ENCODE results near the gene FCHSD2. TPM values are rescaled to one million over a fixed set of nuclear protein-coding genes. Genes with fewer than 3 reads are reported as not detected.

The FCHSD2 gene
- total RNA-seq, 1 experiment from 2014 or later, result 5.7 TPM

DNA sequence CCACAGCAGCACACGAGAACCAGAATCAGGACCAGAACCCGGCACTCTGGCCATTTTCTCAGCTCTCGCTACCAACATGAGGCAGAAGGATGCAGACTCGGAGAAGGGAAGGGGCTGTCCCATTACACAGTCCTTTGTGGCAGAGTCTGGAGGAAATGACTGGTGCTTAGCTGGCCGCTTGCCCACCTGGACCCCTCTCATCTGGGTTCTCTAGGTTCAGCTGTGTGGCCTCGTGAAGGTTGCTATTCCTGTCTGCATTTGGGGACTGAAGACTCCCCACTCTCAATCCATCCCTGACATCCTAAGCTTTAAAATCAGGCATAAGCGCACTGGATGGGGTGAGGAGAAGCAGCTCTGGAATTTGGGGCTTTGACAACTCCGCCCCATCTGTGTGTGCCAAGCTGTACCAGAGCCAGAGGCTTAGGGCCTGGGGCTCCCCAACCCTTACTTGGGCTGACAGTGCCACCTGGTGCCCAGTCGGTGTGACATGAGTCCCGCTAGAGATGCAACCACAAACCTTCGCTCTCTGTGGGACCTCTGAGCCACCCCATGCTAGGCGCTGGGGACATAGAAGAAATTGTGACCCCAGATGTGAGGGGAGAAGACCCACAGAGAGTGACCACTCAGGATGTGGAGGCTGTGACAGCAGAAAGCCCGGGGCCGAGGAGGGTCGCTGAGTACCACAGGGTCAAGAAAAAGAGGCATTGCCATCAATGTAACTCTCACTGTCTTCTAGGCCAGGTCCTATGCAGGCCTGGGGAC is 35.8 kb upstream of the FCHSD2 start:
- Histone ChIP-seq H3K4me1 (replicated peaks) (peaks cover 7% of the 10 kb centered on the region), H3K9me3 (replicated peaks) (no peaks in the 10 kb centered on the region), H3K36me3 (no peaks in the 10 kb centered on the region), H3K4me3 (no peak overlapping the region), H3K27me3 (replicated peaks) (no peaks in the 10 kb centered on the region), H3K27ac (no peak overlapping the region)
- DNase-seq (ENCODE audit: low read depth in 1 of 2, low spot score in 2 of 2), result peak; percentile 45 to 71

DNA sequence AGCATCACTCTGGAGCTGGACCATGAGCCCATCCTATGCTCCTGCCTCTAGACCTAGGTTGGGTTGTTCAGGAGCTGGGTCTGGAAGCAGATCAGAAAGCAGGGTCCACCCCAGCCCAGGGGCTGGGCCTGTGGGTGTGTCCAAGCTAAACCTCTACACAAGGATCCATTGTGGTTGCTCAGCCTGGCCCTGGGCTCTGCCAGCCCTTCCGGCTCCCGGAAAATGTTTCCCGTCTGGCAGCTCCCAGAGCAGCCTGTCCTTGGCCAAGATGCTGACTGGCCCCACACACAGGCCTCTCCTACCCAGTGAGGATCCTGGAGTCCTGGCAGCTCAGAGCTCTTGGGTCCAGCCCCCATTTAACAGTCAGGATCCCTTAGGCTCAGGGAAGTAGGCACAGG is 35.3 kb upstream of the FCHSD2 start:
- H3K27ac ChIP-seq, result no peak overlapping the region
- no peak for DNase-seq (ENCODE audit: low read depth in 1 of 2, low spot score in 2 of 2)
- H3K4me3 ChIP-seq, result no peak overlapping the region

DNA sequence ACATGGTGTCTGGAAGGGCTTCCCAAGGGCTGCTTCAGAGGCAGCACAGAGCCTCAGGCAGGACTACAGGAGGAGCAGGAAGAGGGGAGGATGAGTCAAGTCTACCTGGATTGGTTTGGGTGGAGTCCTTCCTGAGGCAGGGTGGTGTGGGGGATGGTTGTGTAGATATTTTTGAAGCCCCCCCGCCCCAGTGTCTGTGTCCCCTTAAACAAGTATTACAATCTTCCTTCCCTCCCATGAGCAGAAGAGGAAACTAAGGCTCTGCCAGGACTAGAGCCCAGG is 34.7 kb upstream of the FCHSD2 start:
- DNase-seq (ENCODE audit: low read depth in 1 of 2, low spot score in 2 of 2), result no peak
- H3K36me3 ChIP-seq, result no peaks in the 10 kb centered on the region
- H3K4me1 ChIP-seq (replicated peaks), result peaks cover 7% of the 10 kb centered on the region
- no peak overlapping the region for H3K4me3 ChIP-seq
- no peaks in the 10 kb centered on the region for H3K9me3 ChIP-seq (replicated peaks)
- no peak overlapping the region for H3K27ac ChIP-seq
- no peaks in the 10 kb centered on the region for H3K27me3 ChIP-seq (replicated peaks)

More for the DNA sequence above, 35.3 kb upstream of the FCHSD2 start:
- peaks cover 7% of the 10 kb centered on the region for H3K4me1 ChIP-seq (replicated peaks)
- H3K36me3 ChIP-seq, result no peaks in the 10 kb centered on the region
- H3K27me3 ChIP-seq (replicated peaks), result no peaks in the 10 kb centered on the region
- no peaks in the 10 kb centered on the region for H3K9me3 ChIP-seq (replicated peaks)

DNA sequence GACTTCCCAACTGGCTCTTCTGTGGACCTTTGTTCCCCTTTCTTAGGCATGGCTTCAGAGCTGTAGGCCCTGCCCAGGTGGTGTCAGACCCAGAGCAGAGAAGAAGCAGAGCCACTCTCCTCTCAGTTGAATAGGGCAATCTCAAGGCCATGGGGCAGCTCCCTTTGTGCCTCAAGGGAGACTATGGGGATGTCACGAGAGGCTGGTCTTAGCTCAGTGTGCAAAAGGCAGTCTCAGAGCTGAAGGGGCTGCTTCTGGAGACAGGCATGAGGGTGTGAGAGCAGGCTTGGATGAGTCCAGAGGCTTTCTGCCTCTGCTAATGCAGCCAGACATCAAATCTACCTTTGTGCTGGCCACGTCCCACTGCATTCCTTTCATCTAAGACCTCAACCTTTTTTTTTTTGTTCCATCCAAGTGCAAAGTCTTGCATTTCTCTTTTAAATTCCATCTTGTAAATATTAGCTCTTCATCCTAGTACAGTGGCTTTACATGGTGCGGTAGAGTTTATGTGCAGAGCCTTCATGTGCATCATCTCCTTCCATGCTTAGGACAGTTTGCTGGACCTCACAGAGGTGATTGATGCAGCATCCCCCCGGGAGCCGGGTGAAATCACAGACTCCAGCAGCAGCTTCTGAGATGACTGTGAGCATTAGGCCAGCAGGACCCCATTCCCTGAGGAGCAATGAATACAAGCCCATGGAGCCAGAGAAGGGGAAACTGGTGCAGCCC is 34.2 kb upstream of the FCHSD2 start:
- Histone ChIP-seq H3K4me3 (no peak overlapping the region), H3K36me3 (no peaks in the 10 kb centered on the region), H3K27me3 (replicated peaks) (no peaks in the 10 kb centered on the region), H3K9me3 (replicated peaks) (no peaks in the 10 kb centered on the region), H3K4me1 (replicated peaks) (peaks cover 7% of the 10 kb centered on the region), H3K27ac (no peak overlapping the region)
- no peak for DNase-seq (ENCODE audit: low read depth in 1 of 2, low spot score in 2 of 2)

DNA sequence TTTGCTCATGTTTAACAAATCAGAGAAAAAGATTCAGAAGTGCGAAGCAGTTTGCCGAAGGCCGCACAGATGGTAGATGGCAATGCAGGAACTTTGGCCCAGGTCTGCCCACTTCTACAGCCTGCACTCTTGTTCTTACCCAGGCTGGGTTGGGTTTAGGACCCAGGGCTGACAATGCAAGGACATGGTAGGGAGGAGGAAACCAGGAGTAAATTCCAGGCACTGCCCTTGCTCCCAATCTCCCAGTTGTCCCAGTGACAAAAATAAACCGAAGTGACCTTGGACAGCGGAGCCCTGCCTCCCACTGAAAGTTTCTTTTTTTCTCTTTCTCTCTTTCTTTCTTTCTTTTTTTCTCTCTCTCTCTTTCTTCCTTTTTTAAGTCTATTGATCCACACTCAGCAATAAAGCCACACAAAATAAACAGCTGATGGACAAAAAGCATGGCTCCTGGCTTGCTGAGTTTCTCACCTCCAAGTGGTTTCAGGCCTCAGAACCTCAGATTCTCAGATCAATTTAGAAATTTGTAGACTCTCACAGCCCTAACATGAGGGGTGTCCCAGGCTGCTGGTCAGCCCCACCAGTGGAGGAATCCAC is 33.5 kb upstream of the FCHSD2 start:
- Histone ChIP-seq H3K27me3 (replicated peaks) (no peaks in the 10 kb centered on the region), H3K36me3 (no peaks in the 10 kb centered on the region), H3K4me3 (no peak overlapping the region), H3K4me1 (replicated peaks) (peaks cover 7% of the 10 kb centered on the region), H3K27ac (no peak overlapping the region), H3K9me3 (replicated peaks) (no peaks in the 10 kb centered on the region)
- no peak for DNase-seq (ENCODE audit: low read depth in 1 of 2, low spot score in 2 of 2)

DNA sequence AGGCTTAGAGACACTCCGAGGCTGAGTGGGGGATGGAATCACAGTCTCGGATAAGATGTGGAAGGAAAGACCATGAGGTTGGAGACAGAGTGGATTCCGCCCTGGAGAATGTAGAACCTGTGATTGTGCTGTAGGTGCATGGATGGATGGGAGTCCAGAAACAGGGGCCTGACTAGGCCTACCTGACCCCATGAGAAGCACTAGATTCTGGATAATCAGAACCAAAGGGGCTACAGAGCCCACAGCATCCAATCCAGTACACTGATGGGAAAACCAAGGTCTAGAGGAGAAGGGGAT is 32.3 kb upstream of the FCHSD2 start:
- Histone ChIP-seq H3K36me3 (no peaks in the 10 kb centered on the region), H3K27ac (no peak overlapping the region), H3K4me3 (no peak overlapping the region), H3K9me3 (replicated peaks) (no peaks in the 10 kb centered on the region), H3K27me3 (replicated peaks) (no peaks in the 10 kb centered on the region), H3K4me1 (replicated peaks) (peaks cover 7% of the 10 kb centered on the region)
- DNase-seq (ENCODE audit: low read depth in 1 of 2, low spot score in 2 of 2), result no peak

DNA sequence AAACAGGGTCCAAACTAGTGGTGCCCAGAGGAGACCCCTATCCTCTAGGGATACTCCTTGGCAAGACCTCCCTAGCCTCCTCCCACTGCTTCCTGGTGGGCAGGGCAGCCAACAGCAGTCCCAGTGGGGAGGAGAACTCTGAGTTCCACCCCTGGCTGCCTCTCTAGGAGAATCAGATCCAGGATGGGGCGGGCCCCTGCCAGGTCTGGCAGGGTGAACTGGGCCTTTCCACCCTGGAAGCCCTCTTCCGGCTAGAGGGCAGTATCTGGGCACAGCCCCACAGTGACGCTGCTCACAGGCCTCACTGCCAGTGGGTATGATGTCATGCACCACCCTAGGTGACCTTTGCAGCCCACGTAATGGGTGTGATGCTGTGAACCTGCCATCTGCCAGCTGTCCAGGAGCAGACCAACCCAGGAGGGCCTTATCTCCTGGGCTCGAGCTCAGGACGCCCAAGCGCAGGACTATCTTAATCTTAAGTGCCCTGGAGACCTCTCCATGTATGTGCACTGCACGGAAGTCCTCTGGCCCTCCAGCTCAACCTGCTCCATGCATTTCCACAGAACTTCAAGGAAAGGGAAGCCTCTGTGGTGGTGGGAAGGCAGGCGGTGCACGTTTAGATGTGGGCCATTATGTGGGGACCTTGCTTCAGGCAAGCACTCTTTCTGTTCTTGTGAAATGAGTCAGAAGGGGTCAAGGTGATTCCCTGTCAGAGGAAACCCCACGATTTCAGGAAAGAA is 31.8 kb upstream of the FCHSD2 start:
- H3K36me3 ChIP-seq, result no peaks in the 10 kb centered on the region
- no peaks in the 10 kb centered on the region for H3K27me3 ChIP-seq (replicated peaks)
- no peaks in the 10 kb centered on the region for H3K9me3 ChIP-seq (replicated peaks)
- no peak for DNase-seq (ENCODE audit: low read depth in 1 of 2, low spot score in 2 of 2)
- H3K27ac ChIP-seq, result no peak overlapping the region
- no peak overlapping the region for H3K4me3 ChIP-seq
- H3K4me1 ChIP-seq (replicated peaks), result peaks cover 7% of the 10 kb centered on the region

DNA sequence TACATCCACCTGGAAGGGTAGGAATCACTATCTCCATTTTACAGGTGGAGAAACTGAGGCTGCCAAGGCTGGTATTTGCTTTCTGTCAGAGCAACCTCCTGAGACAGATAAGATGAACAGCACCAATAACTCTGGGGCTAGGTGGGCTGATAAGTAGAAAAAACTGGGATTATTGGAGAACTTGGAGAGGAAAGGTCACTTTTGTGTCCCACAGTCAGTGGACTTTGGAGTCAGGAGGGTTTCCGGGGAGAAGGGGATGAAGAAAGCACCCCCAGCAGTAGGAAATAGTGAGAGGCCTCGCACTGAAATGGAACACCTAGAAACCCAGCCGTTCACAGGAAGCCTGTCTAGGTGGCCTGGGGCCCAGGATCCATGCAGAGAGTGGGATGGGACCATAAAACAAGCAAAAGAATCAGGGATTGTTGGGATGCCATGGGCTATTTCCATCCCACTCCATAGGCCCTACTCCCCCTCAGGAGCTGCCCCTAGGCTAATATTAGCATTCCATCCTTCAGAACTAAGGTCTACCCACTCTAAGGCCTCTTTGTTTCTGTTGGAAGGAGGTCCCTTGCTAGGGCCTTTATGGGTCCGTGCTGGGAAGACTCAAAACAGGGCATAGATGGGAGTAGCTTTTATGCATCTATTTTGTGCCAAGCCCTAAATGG is 31.0 kb upstream of the FCHSD2 start:
- Histone ChIP-seq H3K9me3 (replicated peaks) (no peaks in the 10 kb centered on the region), H3K4me3 (no peak overlapping the region), H3K27me3 (replicated peaks) (no peaks in the 10 kb centered on the region), H3K36me3 (no peaks in the 10 kb centered on the region), H3K4me1 (replicated peaks) (peaks cover 7% of the 10 kb centered on the region), H3K27ac (no peak overlapping the region)
- no peak for DNase-seq (ENCODE audit: low read depth in 1 of 2, low spot score in 2 of 2)

DNA sequence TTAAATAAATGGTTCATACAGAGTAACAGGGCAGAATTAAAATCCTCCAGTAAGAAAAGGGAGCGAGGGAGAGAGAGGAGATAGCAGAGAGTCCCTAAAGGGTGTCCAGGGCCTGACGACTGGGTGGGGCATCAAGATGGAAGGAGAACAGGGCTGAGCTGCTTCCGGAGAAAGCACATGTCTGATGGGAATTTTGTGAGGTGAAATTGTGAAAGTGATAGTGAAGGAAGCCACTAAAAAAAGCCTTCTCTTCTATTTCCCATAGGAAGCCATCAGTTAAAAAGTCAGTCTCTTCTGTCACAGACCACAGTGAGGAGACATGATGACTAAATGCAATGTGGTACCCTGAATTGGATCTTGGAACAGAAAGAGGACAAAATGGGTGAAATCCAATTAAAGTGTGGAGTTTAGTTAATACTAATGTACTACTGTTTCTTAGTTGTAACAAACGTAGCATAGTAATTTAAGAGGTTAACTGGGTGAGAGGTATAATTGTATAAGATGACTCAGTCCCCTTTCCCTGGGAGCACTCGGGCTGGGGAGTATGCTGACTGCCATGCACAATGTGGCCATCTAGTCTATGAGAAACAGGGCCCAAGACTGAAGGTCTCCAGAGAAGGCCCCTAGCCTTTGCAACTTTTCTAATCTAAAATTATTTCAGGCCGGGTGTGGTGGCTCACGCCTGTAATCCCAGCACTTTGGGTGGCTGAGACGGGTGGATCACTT is 29.5 kb upstream of the FCHSD2 start:
- Histone ChIP-seq H3K4me3 (no peak overlapping the region), H3K27ac (no peak overlapping the region), H3K36me3 (no peaks in the 10 kb centered on the region), H3K4me1 (replicated peaks) (no peaks in the 10 kb centered on the region; the same call in 1 of the 2 replicates), H3K27me3 (replicated peaks) (no peaks in the 10 kb centered on the region), H3K9me3 (replicated peaks) (no peaks in the 10 kb centered on the region)
- DNase-seq (ENCODE audit: low read depth in 1 of 2, low spot score in 2 of 2), result peak in 1 of 2 experiments; percentile 4

DNA sequence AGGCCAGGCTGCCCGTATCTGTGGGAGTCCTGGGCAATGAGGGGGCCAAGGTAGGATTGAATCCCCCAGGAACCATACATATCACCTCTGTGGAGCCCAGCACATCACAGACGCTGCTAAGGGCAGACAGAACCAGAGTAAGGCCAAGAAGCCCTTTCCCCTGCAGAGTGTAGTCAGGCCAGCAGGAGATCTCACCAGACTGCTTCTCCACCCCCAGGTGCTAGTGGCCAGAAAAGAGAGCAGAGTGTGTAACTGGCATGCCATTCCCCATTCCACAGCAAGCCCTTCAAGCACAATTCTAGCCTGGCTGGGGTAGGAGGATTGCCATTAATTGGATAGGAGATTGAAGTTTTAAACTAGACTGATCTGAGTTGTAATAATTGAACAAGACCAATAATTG is 28.0 kb upstream of the FCHSD2 start:
- Histone ChIP-seq H3K4me3 (no peak overlapping the region), H3K4me1 (replicated peaks) (no peaks in the 10 kb centered on the region; the same call in 1 of the 2 replicates), H3K27me3 (replicated peaks) (no peaks in the 10 kb centered on the region), H3K27ac (no peak overlapping the region), H3K9me3 (replicated peaks) (no peaks in the 10 kb centered on the region), H3K36me3 (no peaks in the 10 kb centered on the region)
- no peak for DNase-seq (ENCODE audit: low read depth in 1 of 2, low spot score in 2 of 2)

DNA sequence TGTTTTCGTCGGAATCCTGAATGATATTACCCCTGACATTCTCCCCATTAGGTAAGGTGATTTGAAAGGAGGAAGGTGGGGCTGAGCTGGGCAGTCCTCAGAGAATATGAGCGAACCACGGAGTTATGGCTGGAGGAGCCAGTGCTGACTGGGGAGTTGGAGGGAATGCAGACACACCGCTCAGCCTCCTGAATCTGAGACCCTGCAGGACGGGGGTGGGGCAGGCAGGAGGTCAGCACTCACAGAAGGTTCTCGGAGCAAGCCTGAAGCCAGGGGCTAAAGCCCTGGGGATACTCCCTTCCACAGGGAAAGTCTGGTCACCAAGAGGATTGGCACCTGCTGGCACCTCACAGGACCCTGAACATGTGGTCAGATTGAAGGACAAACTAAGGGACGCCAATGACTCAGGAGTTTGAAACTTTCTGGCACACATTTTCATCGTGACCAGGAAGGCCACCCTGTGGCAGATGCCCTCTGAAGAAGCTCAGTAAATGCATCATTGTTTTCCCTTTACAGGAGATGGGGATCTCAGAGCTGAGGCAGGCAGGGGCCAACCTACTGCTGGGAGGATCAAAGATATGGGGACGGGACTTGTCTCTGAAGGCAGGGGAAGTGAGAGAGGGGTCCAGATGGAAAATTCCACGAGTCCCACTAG is 26.9 kb upstream of the FCHSD2 start:
- Histone ChIP-seq H3K4me3 (no peak overlapping the region), H3K36me3 (no peaks in the 10 kb centered on the region), H3K27ac (no peak overlapping the region), H3K4me1 (replicated peaks) (no peaks in the 10 kb centered on the region; the same call in 1 of the 2 replicates), H3K9me3 (replicated peaks) (no peaks in the 10 kb centered on the region), H3K27me3 (replicated peaks) (no peaks in the 10 kb centered on the region)
- no peak for DNase-seq (ENCODE audit: low read depth in 1 of 2, low spot score in 2 of 2)

DNA sequence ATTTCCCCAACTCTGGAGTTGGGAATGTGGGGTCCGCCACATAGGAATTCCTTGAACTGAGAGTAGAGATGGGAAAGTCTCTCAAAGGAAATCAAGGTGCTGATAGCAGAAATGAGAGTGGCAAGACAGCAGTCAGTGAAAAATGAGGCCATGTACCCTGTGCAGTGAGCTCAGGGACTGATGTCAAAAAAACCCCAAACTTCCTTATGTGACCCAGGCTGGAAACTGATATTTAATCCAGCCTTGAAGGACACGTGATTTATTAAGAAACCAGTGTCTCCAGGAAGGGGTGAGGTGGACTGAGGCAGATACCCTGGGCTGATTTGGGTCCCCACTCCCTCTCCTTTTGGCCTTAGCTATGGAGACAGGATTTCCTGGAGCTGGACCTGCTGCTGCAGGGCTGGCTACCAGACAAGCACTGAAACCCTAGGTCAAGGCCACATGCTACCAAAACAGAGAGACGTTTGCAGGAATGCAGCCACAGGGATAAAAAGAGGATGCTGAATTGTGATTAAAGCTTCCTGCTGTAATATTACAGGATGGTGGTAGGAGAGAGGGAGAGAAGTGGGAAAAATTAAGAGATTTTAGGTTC is 25.3 kb upstream of the FCHSD2 start:
- no peaks in the 10 kb centered on the region for H3K36me3 ChIP-seq
- peaks cover 7% of the 10 kb centered on the region for H3K4me1 ChIP-seq (replicated peaks)
- no peak overlapping the region for H3K27ac ChIP-seq
- no peaks in the 10 kb centered on the region for H3K9me3 ChIP-seq (replicated peaks)
- H3K27me3 ChIP-seq (replicated peaks), result no peaks in the 10 kb centered on the region
- H3K4me3 ChIP-seq, result no peak overlapping the region
- DNase-seq (ENCODE audit: low read depth in 1 of 2, low spot score in 2 of 2), result no peak

Measured in SJSA1 (cell line).